ENCODE results near the gene KCNAB1. TPM values are rescaled to one million over a fixed set of nuclear protein-coding genes. Genes with fewer than 3 reads are reported as not detected.

KCNAB1 gene
- total RNA-seq, 1 experiment from 2014 or later, result 1.4 TPM

GRCh38 chr3:156395961-156396710 is 275.8 kb downstream of the KCNAB1 start:
- Histone ChIP-seq H3K36me3 (ENCODE audit: low read depth) (no peaks in the 10 kb centered on the region), H3F3A (ENCODE audit: insufficient read depth, low read depth) (no peaks in the 10 kb centered on the region), H3K4me3 (no peak overlapping the region), H2AFZ (no peak overlapping the region), H3K9me2 (ENCODE audit: insufficient read depth) (no peaks in the 10 kb centered on the region), H3K4me1 (replicated peaks; ENCODE audit: insufficient read depth) (no peaks in the 10 kb centered on the region), H4K20me1 (ENCODE audit: insufficient read depth) (no peaks in the 10 kb centered on the region), H3K27me3 (ENCODE audit: insufficient read depth, low read depth) (no peaks in the 10 kb centered on the region), H3K4me2 (no peak overlapping the region), H3K27ac (no peak overlapping the region), H3K79me2 (ENCODE audit: low read depth) (no peaks in the 10 kb centered on the region), H3K9me3 (ENCODE audit: insufficient read depth, low read depth) (no peaks in the 10 kb centered on the region)
- POLR2A ChIA-PET (ENCODE audit: unreplicated experiment), result no interaction called here
- no peak for DNase-seq
- CTCF ChIA-PET, result no interaction called here
- BruUV-seq (replicated peaks), result no TSS peak
- intact Hi-C loops (cut with micrococcal nuclease; ENCODE audit: unreplicated experiment), result no loop called here
- TF ChIP-seq EZH2 (IDR thresholded peaks at IDR 0.05; ENCODE audit: low read depth), result no peak
- TF ChIP-seq CTCF (conservative IDR thresholded peaks at IDR 0.05), result no peak

GRCh38 chr3:156396851-156397250 is 276.5 kb downstream of the KCNAB1 start:
- no peak for DNase-seq
- BruUV-seq (replicated peaks), result no TSS peak

GRCh38 chr3:156397534-156397933 is 277.2 kb downstream of the KCNAB1 start:
- no peaks in the 10 kb centered on the region for H3K79me2 ChIP-seq (ENCODE audit: low read depth)
- no peaks in the 10 kb centered on the region for H3K27me3 ChIP-seq (ENCODE audit: insufficient read depth, low read depth)
- H3K36me3 ChIP-seq (ENCODE audit: low read depth), result no peaks in the 10 kb centered on the region
- no peaks in the 10 kb centered on the region for H3F3A ChIP-seq (ENCODE audit: insufficient read depth, low read depth)
- ChIA-PET CTCF (no interaction called here), POLR2A (ENCODE audit: unreplicated experiment) (no interaction called here)
- H4K20me1 ChIP-seq (ENCODE audit: insufficient read depth), result no peaks in the 10 kb centered on the region
- no TSS peak for BruUV-seq (replicated peaks)
- no peak overlapping the region for H3K4me2 ChIP-seq
- H3K4me1 ChIP-seq (replicated peaks; ENCODE audit: insufficient read depth), result no peaks in the 10 kb centered on the region
- H3K9me2 ChIP-seq (ENCODE audit: insufficient read depth), result no peaks in the 10 kb centered on the region
- no peak overlapping the region for H2AFZ ChIP-seq
- no peak overlapping the region for H3K27ac ChIP-seq
- intact Hi-C loops (cut with micrococcal nuclease; ENCODE audit: unreplicated experiment), result no loop called here
- no peak for DNase-seq
- no peak overlapping the region for H3K4me3 ChIP-seq
- TF ChIP-seq CTCF (conservative IDR thresholded peaks at IDR 0.05) (no peak), EZH2 (IDR thresholded peaks at IDR 0.05; ENCODE audit: low read depth) (no peak)
- no peaks in the 10 kb centered on the region for H3K9me3 ChIP-seq (ENCODE audit: insufficient read depth, low read depth)

More at GRCh38 chr3:156396851-156397250, 276.5 kb downstream of the KCNAB1 start:
- ChIA-PET POLR2A (ENCODE audit: unreplicated experiment) (no interaction called here), CTCF (no interaction called here)
- no peak overlapping the region for H3K27ac ChIP-seq
- no peaks in the 10 kb centered on the region for H3K27me3 ChIP-seq (ENCODE audit: insufficient read depth, low read depth)
- no peaks in the 10 kb centered on the region for H3F3A ChIP-seq (ENCODE audit: insufficient read depth, low read depth)
- H3K4me1 ChIP-seq (replicated peaks; ENCODE audit: insufficient read depth), result no peaks in the 10 kb centered on the region
- no peak for TF ChIP-seq EZH2 (IDR thresholded peaks at IDR 0.05; ENCODE audit: low read depth)
- no peak overlapping the region for H3K4me2 ChIP-seq
- H3K4me3 ChIP-seq, result no peak overlapping the region
- intact Hi-C loops (cut with micrococcal nuclease; ENCODE audit: unreplicated experiment), result no loop called here
- no peaks in the 10 kb centered on the region for H3K79me2 ChIP-seq (ENCODE audit: low read depth)
- no peaks in the 10 kb centered on the region for H3K36me3 ChIP-seq (ENCODE audit: low read depth)
- H4K20me1 ChIP-seq (ENCODE audit: insufficient read depth), result no peaks in the 10 kb centered on the region
- H3K9me3 ChIP-seq (ENCODE audit: insufficient read depth, low read depth), result no peaks in the 10 kb centered on the region
- no peak overlapping the region for H2AFZ ChIP-seq
- no peaks in the 10 kb centered on the region for H3K9me2 ChIP-seq (ENCODE audit: insufficient read depth)

- Histone ChIP-seq H3K4me2 (no peak overlapping the region), H3K4me3 (no peak overlapping the region), H3K27me3 (ENCODE audit: insufficient read depth, low read depth) (no peaks in the 10 kb centered on the region), H2AFZ (no peak overlapping the region), H3K9me3 (ENCODE audit: insufficient read depth, low read depth) (no peaks in the 10 kb centered on the region), H3K27ac (no peak overlapping the region), H3K79me2 (ENCODE audit: low read depth) (no peaks in the 10 kb centered on the region), H3F3A (ENCODE audit: insufficient read depth, low read depth) (no peaks in the 10 kb centered on the region), H3K9me2 (ENCODE audit: insufficient read depth) (no peaks in the 10 kb centered on the region), H4K20me1 (ENCODE audit: insufficient read depth) (no peaks in the 10 kb centered on the region), H3K4me1 (replicated peaks; ENCODE audit: insufficient read depth) (no peaks in the 10 kb centered on the region), H3K36me3 (ENCODE audit: low read depth) (no peaks in the 10 kb centered on the region)
- POLR2A ChIA-PET (ENCODE audit: unreplicated experiment), result no interaction called here
- DNase-seq, result no peak
- CTCF ChIA-PET, result no interaction called here
- intact Hi-C loops (cut with micrococcal nuclease; ENCODE audit: unreplicated experiment), result no loop called here
- TF ChIP-seq CTCF (conservative IDR thresholded peaks at IDR 0.05), result no peak
- TF ChIP-seq EZH2 (IDR thresholded peaks at IDR 0.05; ENCODE audit: low read depth), result no peak
- no TSS peak for BruUV-seq (replicated peaks)
Observed at GRCh38 chr3:156400062-156400461, 279.7 kb downstream of the KCNAB1 start.

All from PC-9 (cell line).